SU-DHL-6 (cell line): Measurements from ENCODE around the gene POLR3G.
A peak's percentile ranks its signal among the peaks of the same experiment; 100 is the strongest.

Source experiments
- H2AFZ ChIP-seq: fragments of 200-600 bp; sonication (generic); 2 replicates; pipeline ENCODE4 v1.6.1; 2014; ENCODE audit warnings: low read depth, mild to moderate bottlenecking, moderate library complexity, mixed read lengths, antibody characterized with exemption, low read length; ENCODE audit not compliant: severe bottlenecking
- H3F3A ChIP-seq: fragments of 200-600 bp; shearing (Covaris generic); 2 replicates; pipeline ENCODE4 v1.6.0; 2016; ENCODE audit warnings: antibody characterized with exemption, mild to moderate bottlenecking; ENCODE audit not compliant: insufficient read depth
- H3K27ac ChIP-seq: fragments of 200-600 bp; sonication (generic); 2 replicates; pipeline ENCODE4 v1.5.1; 2016; ENCODE audit warnings: low read depth, mild to moderate bottlenecking, low read length, moderate library complexity, mixed read lengths
- H3K27me3 ChIP-seq: fragments of 200-600 bp; sonication (generic), shearing (Covaris generic); 2 replicates; pipeline ENCODE4 v1.6.0; 2014; ENCODE audit warnings: mild to moderate bottlenecking, low read length
- H3K36me3 ChIP-seq: fragments of 200-600 bp; sonication (generic); 2 replicates; pipeline ENCODE4 v1.6.1; 2014; ENCODE audit warnings: mild to moderate bottlenecking, low read length, mixed read lengths
- H3K4me2 ChIP-seq: fragments of 300-600, 200-600 bp; shearing (Covaris generic), sonication (generic); 2 replicates; pipeline ENCODE4 v1.6.0; 2014; ENCODE audit warnings: low read length, low read depth, mild to moderate bottlenecking; ENCODE audit not compliant: poor library complexity, severe bottlenecking
- H3K4me3 ChIP-seq: fragments of 200-600 bp; sonication (generic); 2 replicates; pipeline ENCODE4 v1.5.1; 2014; ENCODE audit warnings: antibody characterized with exemption, low read length, mild to moderate bottlenecking, mixed read lengths; ENCODE audit not compliant: insufficient read depth, poor library complexity, severe bottlenecking
- H3K79me2 ChIP-seq: fragments of 200-600 bp; sonication (generic); 2 replicates; pipeline ENCODE4 v1.6.1; 2014; ENCODE audit warnings: mild to moderate bottlenecking, low read length, moderate library complexity; ENCODE audit not compliant: insufficient read depth
- H3K9ac ChIP-seq: fragments of 200-600 bp; sonication (generic); 2 replicates; pipeline ENCODE4 v1.7.0; 2014; ENCODE audit warnings: mild to moderate bottlenecking, low read length
- H3K9me2 ChIP-seq: fragments of 200-600 bp; sonication (generic); replicated peaks from 2 replicates; pipeline ENCODE4 v1.6.1; 2014; ENCODE audit warnings: low read length; ENCODE audit not compliant: insufficient read depth
- H3K9me3 ChIP-seq: fragments of 200-600 bp; sonication (generic); 2 replicates; pipeline ENCODE4 v1.6.1; 2014; ENCODE audit warnings: low read length, mixed read lengths; ENCODE audit not compliant: insufficient read depth
- H4K20me1 ChIP-seq: fragments of 200-600 bp; sonication (generic); 2 replicates; pipeline ENCODE4 v1.6.1; 2014; ENCODE audit warnings: low read depth, mild to moderate bottlenecking, antibody characterized with exemption, low read length, moderate library complexity, mixed read lengths
- CTCF ChIP-seq: fragments of 200-600 bp; sonication (generic); IDR thresholded peaks from one replicate; pipeline ENCODE4 v1.5.1; 2017; ENCODE audit warnings: antibody characterized with exemption, mild to moderate bottlenecking, low read length, moderate library complexity; ENCODE audit not compliant: insufficient read depth, poor library complexity, severe bottlenecking
- EZH2phosphoT487 ChIP-seq: fragments of 200-600 bp; sonication (generic), shearing (Covaris generic); conservative IDR thresholded peaks from 2 replicates; pipeline ENCODE4 v1.6.1; 2018; ENCODE audit warnings: mild to moderate bottlenecking, antibody characterized with exemption, low read length, moderate library complexity, mixed read lengths

The POLR3G gene

GRCh38 chr5:90461288-90461687 is 13.4 kb upstream of the POLR3G start:
- Histone ChIP-seq H3F3A (no peaks in the 10 kb centered on the region), H3K27ac (no peak overlapping the region), H4K20me1 (0 out of 2 replicates have a peak, but pooled peaks cover 6% of the 10 kb centered on the region), H3K79me2 (peaks cover 41% of the 10 kb centered on the region), H3K9ac (no peak overlapping the region), H3K4me2 (no peak overlapping the region), H3K27me3 (no peaks in the 10 kb centered on the region), H3K9me2 (no peaks in the 10 kb centered on the region), H3K9me3 (no peaks in the 10 kb centered on the region), H3K36me3 (peaks cover 11% of the 10 kb centered on the region; the same call in 1 of the 2 replicates), H2AFZ (no peak overlapping the region), H3K4me3 (no peak overlapping the region)
- TF ChIP-seq EZH2phosphoT487 (no peak), CTCF (no peak)

- H3K9ac ChIP-seq = peak overlapping the region; percentile 82
- H3K9me2 ChIP-seq = no peaks in the 10 kb centered on the region
- no peaks in the 10 kb centered on the region; the same call in 1 of the 2 replicates for H3K36me3 ChIP-seq
- peak overlapping the region; percentile 72 for H2AFZ ChIP-seq
- 0 out of 2 replicates have a peak, but pooled peaks cover 4% of the 10 kb centered on the region for H3F3A ChIP-seq
- H3K4me2 ChIP-seq = peak overlapping the region; percentile 80
- H3K27ac ChIP-seq = no peak overlapping the region
- TF ChIP-seq CTCF = no peak
- TF ChIP-seq EZH2phosphoT487 = no peak
- no peaks in the 10 kb centered on the region for H4K20me1 ChIP-seq
- H3K27me3 ChIP-seq = no peaks in the 10 kb centered on the region
- H3K4me3 ChIP-seq = peak overlapping the region; percentile 82
- peaks cover 76% of the 10 kb centered on the region for H3K79me2 ChIP-seq
- H3K9me3 ChIP-seq = no peaks in the 10 kb centered on the region
Observed at GRCh38 chr5:90472783-90473395, 1.8 kb upstream of the POLR3G start.

- peak overlapping the region; percentile 82 for H3K9ac ChIP-seq
- no peaks in the 10 kb centered on the region for H3K9me2 ChIP-seq
- no peak for TF ChIP-seq EZH2phosphoT487
- no peak for TF ChIP-seq CTCF
- peaks cover 78% of the 10 kb centered on the region for H3K79me2 ChIP-seq
- no peaks in the 10 kb centered on the region for H3K36me3 ChIP-seq
- no peaks in the 10 kb centered on the region for H4K20me1 ChIP-seq
- H3K27ac ChIP-seq = peak overlapping the region; percentile 68
- H2AFZ ChIP-seq = peak overlapping the region; percentile 72
- no peaks in the 10 kb centered on the region for H3K27me3 ChIP-seq
- H3F3A ChIP-seq = 0 out of 2 replicates have a peak, but pooled peaks cover 4% of the 10 kb centered on the region
- H3K9me3 ChIP-seq = no peaks in the 10 kb centered on the region
- H3K4me3 ChIP-seq = peak overlapping the region; percentile 82
- H3K4me2 ChIP-seq = peak overlapping the region; percentile 80
Observed at GRCh38 chr5:90473396-90474234, 1.0 kb upstream of the POLR3G start.
